ENCODE measurements around the gene NME4.
"Not testable (repeated sequence)": the region's sequence is repeated elsewhere in the genome, so short reads cannot be mapped to it uniquely, and the experiment has no call there.

NME4 gene

DNA sequence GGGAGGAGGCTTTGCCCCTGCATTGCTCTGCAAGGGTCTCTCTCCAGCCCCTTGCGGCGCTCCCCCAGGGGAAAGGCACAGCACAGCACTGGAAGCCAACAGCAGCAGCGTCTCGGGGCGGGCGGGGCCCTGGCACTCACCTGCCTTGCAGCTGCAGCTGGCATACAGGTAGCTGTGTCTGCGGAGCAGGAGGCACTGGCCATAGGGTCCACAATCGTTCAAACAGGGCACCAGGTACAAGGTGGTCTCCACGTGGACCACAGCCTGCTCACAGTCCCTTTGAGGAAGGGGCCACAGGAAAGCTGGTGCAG is 22.4 kb upstream of the NME4 start:
- H3K4me3 ChIP-seq (ENCODE audit: low read depth, low read length), result no peak overlapping the region
- TF ChIP-seq CTCF (IDR thresholded peaks at IDR 0.05; ENCODE audit: borderline replicate concordance, insufficient read depth, low read depth, low read length), result no peak

DNA sequence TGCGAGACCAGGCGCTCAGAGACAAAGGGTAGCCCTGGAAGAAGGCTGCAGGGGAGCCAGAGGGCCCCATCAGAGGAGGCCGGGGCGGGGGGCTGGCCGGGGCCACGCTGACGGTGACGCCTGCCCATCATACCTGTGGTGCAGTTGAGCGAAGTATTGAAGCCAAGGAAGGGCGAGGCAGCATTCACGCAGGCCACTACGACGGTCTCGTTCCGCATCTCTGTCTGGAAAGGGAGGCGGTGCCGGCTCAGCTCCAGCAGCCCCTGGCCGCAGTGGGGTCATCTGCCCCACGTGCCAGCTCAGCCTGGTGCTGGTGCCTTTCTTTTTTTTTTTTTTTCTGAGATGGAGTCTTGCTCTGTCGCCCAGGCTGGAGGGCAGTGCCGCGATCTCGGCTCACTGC is 21.8 kb upstream of the NME4 start:
- no peak overlapping the region for H3K4me3 ChIP-seq (ENCODE audit: low read depth, low read length)
- no peak for TF ChIP-seq CTCF (IDR thresholded peaks at IDR 0.05; ENCODE audit: borderline replicate concordance, insufficient read depth, low read depth, low read length)

DNA sequence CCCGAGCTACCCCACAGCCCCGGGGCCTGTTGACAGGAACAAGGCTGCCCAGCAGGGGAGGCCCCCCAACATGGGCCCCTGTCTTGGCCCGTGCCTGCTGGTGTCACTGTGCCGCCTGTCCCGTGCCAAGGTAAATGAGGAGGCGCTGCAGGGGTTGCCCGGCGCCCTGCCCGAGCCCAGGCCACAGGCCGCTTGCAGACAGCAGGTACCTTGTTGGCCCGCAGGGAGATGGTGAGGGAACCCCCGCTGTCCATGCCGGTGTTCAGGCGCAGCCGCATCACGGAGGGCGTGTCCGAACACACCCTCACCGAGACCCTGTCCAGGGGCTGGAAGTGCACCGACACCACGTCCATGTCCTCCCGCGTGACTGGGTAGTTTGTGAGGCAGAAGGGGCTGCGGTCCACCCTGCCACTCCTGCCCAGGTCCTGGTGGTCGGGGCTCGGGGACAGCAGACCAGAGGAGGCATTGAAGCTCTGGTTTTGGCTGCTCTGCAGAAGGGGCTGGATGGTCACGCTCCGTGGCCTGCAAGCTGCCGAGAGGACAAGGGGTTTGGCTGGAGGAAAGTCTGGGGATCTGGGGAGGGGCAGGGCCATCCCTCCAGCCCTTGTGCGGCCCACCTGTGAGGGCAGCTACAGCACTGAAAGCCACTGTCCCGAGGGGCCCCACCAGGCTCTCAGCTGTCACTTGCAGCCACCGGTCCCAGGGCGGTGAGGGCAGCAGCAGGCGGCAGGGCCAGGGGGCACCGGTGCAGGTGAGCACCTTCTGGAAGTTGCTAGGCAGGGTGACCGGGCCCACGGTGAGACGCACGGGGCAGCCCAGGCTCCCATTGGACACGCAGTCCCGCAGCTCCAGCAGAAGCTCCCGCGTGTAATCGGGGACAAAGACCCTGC is 20.8 kb upstream of the NME4 start:
- no peak for TF ChIP-seq CTCF (IDR thresholded peaks at IDR 0.05; ENCODE audit: borderline replicate concordance, insufficient read depth, low read depth, low read length)

DNA sequence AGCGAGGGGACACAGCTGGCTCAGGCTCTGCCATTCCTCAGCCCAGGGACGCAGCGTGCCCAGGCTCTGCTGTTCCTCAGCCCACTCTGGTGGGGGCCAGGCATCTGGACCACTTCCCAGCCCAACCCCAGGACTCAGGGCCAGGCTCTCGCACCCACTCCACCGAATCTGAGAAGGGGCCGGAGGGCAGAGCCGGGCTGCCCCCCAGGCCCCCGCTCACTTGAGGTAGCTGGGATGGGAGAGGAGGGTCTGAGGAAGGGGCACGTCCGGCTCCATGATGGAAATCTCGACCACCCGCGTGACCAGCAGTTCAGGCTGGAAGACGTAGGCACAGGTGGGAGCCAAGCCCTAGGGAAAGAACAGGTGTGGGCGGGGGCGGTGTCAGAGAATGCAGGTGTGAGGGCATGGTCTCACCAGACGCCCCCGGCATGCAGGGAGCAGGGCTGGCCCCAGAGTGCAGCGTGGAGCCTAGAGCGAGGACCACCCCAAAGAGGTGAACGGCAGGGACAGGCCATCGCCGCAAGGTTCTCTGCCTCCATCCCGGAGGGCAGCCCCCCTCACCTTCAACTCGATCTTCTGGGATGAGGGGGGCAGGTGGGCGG is 20.1 kb upstream of the NME4 start:
- TF ChIP-seq CTCF (IDR thresholded peaks at IDR 0.05; ENCODE audit: borderline replicate concordance, insufficient read depth, low read depth, low read length), result no peak
- no peak overlapping the region for H3K4me3 ChIP-seq (ENCODE audit: low read depth, low read length)

More for the DNA sequence above, 20.8 kb upstream of the NME4 start:
- H3K4me3 ChIP-seq (ENCODE audit: low read depth, low read length), result no peak overlapping the region

DNA sequence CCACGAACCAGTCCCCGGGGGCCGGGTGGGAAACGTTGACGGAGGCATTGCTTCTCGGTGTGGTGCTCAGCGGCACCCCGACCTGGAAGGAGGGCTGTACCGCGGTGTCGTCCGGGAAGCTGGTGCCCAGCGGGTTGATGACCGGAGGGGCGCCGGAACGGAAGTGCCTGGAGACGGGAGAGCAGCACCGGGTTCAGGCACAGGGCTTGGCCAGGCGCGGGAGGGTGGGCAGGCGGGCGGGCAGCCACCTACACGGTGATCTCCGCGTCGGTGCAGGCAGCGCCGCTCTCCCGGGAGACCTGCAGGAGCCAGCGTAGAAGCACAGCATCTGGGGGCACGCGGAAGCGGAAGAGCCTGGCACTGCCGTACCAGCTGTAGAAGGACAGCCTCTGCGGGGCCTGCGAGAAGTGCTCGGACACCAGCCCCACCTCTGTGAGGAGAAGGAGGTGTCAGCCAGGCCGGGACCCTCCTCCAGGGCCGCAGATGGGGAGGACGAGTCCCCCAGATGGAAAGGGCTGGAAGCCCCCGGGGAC is 19.5 kb upstream of the NME4 start:
- H3K4me3 ChIP-seq (ENCODE audit: low read depth, low read length), result no peak overlapping the region
- TF ChIP-seq CTCF (IDR thresholded peaks at IDR 0.05; ENCODE audit: borderline replicate concordance, insufficient read depth, low read depth, low read length), result no peak

DNA sequence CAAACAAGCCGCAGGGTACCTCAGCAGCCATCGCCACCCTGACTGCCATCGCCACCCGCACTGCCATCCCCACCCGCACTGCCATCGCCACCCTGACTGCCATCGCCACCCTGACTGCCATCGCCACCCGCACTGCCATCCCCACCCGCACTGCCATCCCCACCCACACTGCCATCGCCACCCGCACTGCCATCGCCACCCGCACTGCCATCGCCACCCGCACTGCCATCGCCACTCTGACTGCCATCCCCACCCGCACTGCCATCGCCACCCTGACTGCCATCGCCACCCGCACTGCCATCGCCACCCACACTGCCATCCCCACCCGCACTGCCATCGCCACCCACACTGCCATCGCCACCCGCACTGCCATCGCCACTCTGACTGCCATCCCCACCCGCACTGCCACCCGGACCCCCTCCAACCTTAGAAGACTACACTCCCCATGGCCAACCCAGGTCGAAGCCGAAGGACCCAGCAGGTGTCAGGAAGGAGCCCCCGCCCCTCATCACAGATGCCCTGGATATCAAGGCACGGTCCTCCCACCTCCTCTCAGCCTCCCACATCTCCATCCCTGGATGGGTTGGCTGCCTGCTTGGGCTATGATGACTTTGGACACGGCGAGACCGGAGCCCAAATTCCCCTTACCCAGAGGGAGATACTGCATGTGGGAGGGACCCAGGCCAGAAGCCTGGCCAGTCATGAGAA is 18.7 kb upstream of the NME4 start:
- H3K4me3 ChIP-seq (ENCODE audit: low read depth, low read length), result not testable (repeated sequence)

GRCh38 chr16:378821-379182 is 18.2 kb upstream of the NME4 start:
- no peak overlapping the region for H3K4me3 ChIP-seq (ENCODE audit: low read depth, low read length)

More at GRCh38 chr16:378821-379182, 18.2 kb upstream of the NME4 start:
- TF ChIP-seq CTCF (IDR thresholded peaks at IDR 0.05; ENCODE audit: borderline replicate concordance, insufficient read depth, low read depth, low read length), result no peak

Measured in GM12875 (cell line).